GM12878 (cell line): ENCODE data around the gene TRAPPC6A. TPM values are rescaled to one million over a fixed set of nuclear protein-coding genes. Genes with fewer than 3 reads are reported as not detected.
A peak's percentile ranks its signal among the peaks of the same experiment; 100 is the strongest.

Experiments used
- ATAC-seq: fragments of 200-7000 bp; cut with Tn5 transposase; 3 replicates; pipeline ENCODE4 v1.9.1; 2020; ENCODE audit warnings: mild to moderate bottlenecking, moderate library complexity
- BruUV-seq: library from RNA; stranded (reverse); fragments of 400-500 nt; replicated peaks from 2 replicates; lab custom pipeline; 2021; lab: Mats Ljungman, UMichigan
- CTCF ChIA-PET: fragments of 300-600 bp; sonication (Branson Sonifier 250); formaldehyde crosslinking; extraction: SDS; loops from one replicate; lab custom pipeline; 2021; ENCODE audit warnings: inconsistent platforms; lab: Yijun Ruan, JAX
- POLR2A ChIA-PET: fragments of 350-600 bp; formaldehyde crosslinking; extraction: SDS; loops from one replicate; lab custom pipeline; 2021; ENCODE audit warnings: inconsistent platforms; lab: Charles Lee
- RAD21 ChIA-PET: fragments of 300-600 bp; sonication (Branson Sonifier 250); formaldehyde crosslinking; loops from one replicate; lab custom pipeline; 2023; ENCODE audit warnings: antibody characterized with exemption; ENCODE audit not compliant: unreplicated experiment; lab: Charles Lee
- SMC1A ChIA-PET: fragments of 300-600 bp; sonication (Branson Sonifier 250); formaldehyde crosslinking; loops from one replicate; lab custom pipeline; 2023; ENCODE audit not compliant: unreplicated experiment, uncharacterized antibody; lab: Charles Lee
- DNase-seq: peaks from one replicate; pipeline ENCODE4 v3.0.0-alpha.2; 2011; ENCODE audit warnings: low read depth, low spot score
- FAIRE-seq: peaks from 3 replicates; lab custom pipeline; 2011; peaks lifted over from hg19 to GRCh38; lab: Jason Lieb, UNC
- H2AFZ ChIP-seq: 2 replicates; pipeline ENCODE4 v1.6.0; 2011; ENCODE audit warnings: low read depth, low read length, control low read depth; ENCODE audit not compliant: control insufficient read depth
- H3K27ac ChIP-seq: 2 replicates; pipeline ENCODE4 v1.5.1; 2011; ENCODE audit warnings: control low read depth; ENCODE audit not compliant: control insufficient read depth, insufficient read depth
- H3K27me3 ChIP-seq, 2 experiments: replicated peaks in 1 of 2; 2 replicates each; pipeline versions ENCODE4 v1.6.0 to v1.6.1; 2011; ENCODE audit warnings: low read length in 1 of 2; ENCODE audit not compliant: control insufficient read depth in 2 of 2, insufficient read depth in 2 of 2
- H3K36me3 ChIP-seq, 2 experiments: 2 replicates each; pipeline ENCODE4 v1.5.1; 2011; ENCODE audit warnings: low read length in 1 of 2; ENCODE audit not compliant: control insufficient read depth in 2 of 2, insufficient read depth in 2 of 2
- H3K4me1 ChIP-seq: 2 replicates; pipeline ENCODE4 v1.6.1; 2011; ENCODE audit warnings: mild to moderate bottlenecking, low read length, moderate library complexity, mixed read lengths; ENCODE audit not compliant: control insufficient read depth, insufficient read depth
- H3K4me2 ChIP-seq: 2 replicates; pipeline ENCODE4 v1.6.0; 2011; ENCODE audit warnings: control low read depth; ENCODE audit not compliant: control insufficient read depth, insufficient read depth
- H3K4me3 ChIP-seq: fragments of 200-600 bp; sonication (generic); 2 replicates; pipeline ENCODE4 v1.5.1; 2016
- H3K79me2 ChIP-seq: 2 replicates; pipeline ENCODE4 v1.6.0; 2011; ENCODE audit warnings: low read length; ENCODE audit not compliant: control insufficient read depth, insufficient read depth
- H3K9ac ChIP-seq: 2 replicates; pipeline ENCODE4 v1.8.0; 2011; ENCODE audit warnings: low read length, control low read depth, mixed read lengths; ENCODE audit not compliant: control insufficient read depth, insufficient read depth
- H3K9me3 ChIP-seq: replicated peaks from 3 replicates; pipeline ENCODE4 v1.5.1; 2011; ENCODE audit warnings: mild to moderate bottlenecking, low read length; ENCODE audit not compliant: control insufficient read depth, insufficient read depth
- H4K20me1 ChIP-seq: 2 replicates; pipeline ENCODE4 v1.6.0; 2011; ENCODE audit not compliant: control insufficient read depth, insufficient read depth
- ATF3 ChIP-seq: IDR thresholded peaks from 2 replicates; pipeline ENCODE4 v1.6.1; 2011; ENCODE audit warnings: low read depth, mild to moderate bottlenecking, low read length, moderate library complexity, borderline replicate concordance; ENCODE audit errors: extremely low read depth
- ELK1 ChIP-seq: IDR thresholded peaks from 2 replicates; pipeline ENCODE4 v1.6.1; 2012; ENCODE audit warnings: low read depth, low read length, improper control_type of control experiment
- ETV6 ChIP-seq, 2 experiments: fragments of 450-650 bp in 1 of 2; IDR thresholded peaks in 1 of 2; conservative IDR thresholded peaks in 1 of 2; 2 replicates each; pipeline ENCODE4 v1.6.1; 2014; ENCODE audit warnings: antibody characterized with exemption in 1 of 2, borderline replicate concordance in 1 of 2, low read depth in 1 of 2, mild to moderate bottlenecking in 1 of 2, moderate library complexity in 1 of 2
- FOS ChIP-seq: IDR thresholded peaks from 3 replicates; pipeline ENCODE4 v1.6.1; 2011; ENCODE audit warnings: borderline replicate concordance; ENCODE audit not compliant: insufficient read length; ENCODE audit errors: extremely low read depth
- LARP7 ChIP-seq: fragments of 450-650 bp; IDR thresholded peaks from 2 replicates; pipeline ENCODE4 v1.6.1; 2017; ENCODE audit warnings: mild to moderate bottlenecking
- NBN ChIP-seq: fragments of 450-650 bp; IDR thresholded peaks from 2 replicates; pipeline ENCODE4 v1.6.1; 2016
- NR2F1 ChIP-seq: fragments of 450-650 bp; conservative IDR thresholded peaks from 2 replicates; pipeline ENCODE4 v1.6.1; 2017; ENCODE audit warnings: mild to moderate bottlenecking
- SP1 ChIP-seq: IDR thresholded peaks from one replicate; pipeline ENCODE4 v1.6.1; 2011; ENCODE audit warnings: low read depth, low read length
- SREBF2 ChIP-seq: IDR thresholded peaks from 2 replicates; pipeline ENCODE4 v1.6.1; 2012; ENCODE audit warnings: mild to moderate bottlenecking, low read length
- SRF ChIP-seq, 2 experiments: IDR thresholded peaks; 2 replicates each; pipeline ENCODE4 v1.6.1; 2011; ENCODE audit warnings: low read depth in 2 of 2, low read length in 2 of 2, mild to moderate bottlenecking in 1 of 2, moderate library complexity in 1 of 2
- USF2 ChIP-seq: IDR thresholded peaks from 2 replicates; pipeline ENCODE4 v1.6.1; 2011; ENCODE audit warnings: low read depth, low read length, improper control_type of control experiment, borderline replicate concordance
- WGBS: methylation state at CpG from one replicate; pipeline ENCODE4 v1.1.6; 2016; ENCODE audit warnings: low lambda C conversion rate; ENCODE audit not compliant: insufficient replicate concordance, insufficient coverage; ENCODE audit errors: missing lambda C conversion rate; 5-methylcytosine and 5-hydroxymethylcytosine counted together
- in situ Hi-C: fragments of 300-500 bp; cut with MboI; formaldehyde crosslinking; loops from 9 replicates; pipeline ENCODE4 v1.14.3; 2018; ENCODE audit warnings: mixed read lengths
- intact Hi-C: fragments of 100-400 bp; cut with micrococcal nuclease; formaldehyde crosslinking; loops from one replicate; pipeline ENCODE4 v1.14.2; 2022; ENCODE audit not compliant: unreplicated experiment
- polyA plus RNA-seq, 11 experiments: library from polyadenylated mRNA; depleted of rRNA in 4 of 11; unstranded in 6 of 11; stranded (reverse) in 5 of 11; fragments of >200 nt; fragmentation: Nextera tagmentation in 4 of 11; fragmentation: Illumina TruSeq in 1 of 11; extraction: Ambion mirVana in 4 of 11; extraction: Trizol in 1 of 11; gene quantifications; 1 replicate in 1 of 11; 2 replicates in 10 of 11; pipeline versions ENCODE4 v1.2.1 to v1.2.3, GENCODE V29; 2011 to 2016; ENCODE audit warnings: inconsistent platforms in 2 of 11, missing spikeins in 2 of 11, low read depth in 1 of 11
- total RNA-seq, 4 experiments: library from RNA; depleted of rRNA in 3 of 4; stranded (reverse); fragments of >200 nt in 3 of 4; fragmentation: Illumina TruSeq in 1 of 4; extraction: Trizol in 1 of 4; gene quantifications; 2 replicates each; pipeline versions ENCODE4 v1.2.1 to v1.2.3, GENCODE V29; 2013 to 2021

TRAPPC6A gene
- total and polyA plus RNA-seq, 10 of the 15 experiments (the other 5 are each of a cell fraction or from before 2014, with no cell fraction given), result 1.8 to 83.9 (median 35.8) TPM

- ChIA-PET RAD21 (interaction anchor here (1.0 to 2.6 kb wide), 6 partner anchors 19 to 88 kb away, joined by 3 to 15 read pairs (median 4); no protein-coding TSS in a partner anchor), POLR2A (interaction anchor here (0.9 to 4.5 kb wide), 5 partner anchors 9 to 134 kb away, joined by 3 to 33 read pairs (median 4); partner anchors contain the start of genes BLOC1S3, PPP1R37, RELB and TRAPPC6A), SMC1A (interaction anchor here (0.9 to 4.0 kb wide), 7 partner anchors 9 to 93 kb away, joined by 3 to 39 read pairs (median 4); partner anchors contain the start of genes BLOC1S3 and TRAPPC6A), CTCF (interaction anchor here (2.0 to 5.6 kb wide), 5 partner anchors 10 to 60 kb away, joined by 6 to 39 read pairs (median 8); partner anchors contain the start of genes GEMIN7 and PPP1R37)
- no TSS peak for BruUV-seq
- Histone ChIP-seq H3K9me3 (no peaks in the 10 kb centered on the region), H3K9ac (no peak overlapping the region), H3K36me3 (peaks cover 3% of the 10 kb centered on the region in 2 experiments; a peak in 3 of 4 replicates), H4K20me1 (no peaks in the 10 kb centered on the region), H3K4me3 (no peak overlapping the region), H2AFZ (no peak overlapping the region), H3K4me1 (peaks cover 51% of the 10 kb centered on the region), H3K27ac (peak overlapping the region; percentile 97), H3K79me2 (peaks cover 31% of the 10 kb centered on the region), H3K4me2 (peak overlapping the region; percentile 54; the same call in 1 of the 2 replicates), H3K27me3 (no peaks in the 10 kb centered on the region)
- FAIRE-seq (no peak), DNase-seq (no peak), ATAC-seq (no peak)
- intact Hi-C loops (loop anchor here (5.0 kb wide), 2 partner anchors 58 to 202 kb away; partner anchors contain the start of genes GEMIN7 and ZNF296), in situ Hi-C loops (no loop called here)
- WGBS, result 96% methylated on average over 21 of the region's 21 CpGs
- TF ChIP-seq FOS, result no peak
- no peak for TF ChIP-seq LARP7
- no peak for TF ChIP-seq SP1
- no peak for TF ChIP-seq NR2F1
- no peak for TF ChIP-seq SRF (IDR thresholded peaks at IDR 0.05; ENCODE audit: low read depth in 2 of 2, low read length in 2 of 2)
- TF ChIP-seq SREBF2, result no peak
- TF ChIP-seq ETV6 (conservative IDR thresholded peaks at IDR 0.05 in 1 of 2, IDR thresholded peaks at IDR 0.05 in 1 of 2; ENCODE audit: borderline replicate concordance in 1 of 2, low read depth in 1 of 2), result no peak
- no peak for TF ChIP-seq ELK1
- no peak for TF ChIP-seq USF2
- TF ChIP-seq NBN, result no peak
- TF ChIP-seq ATF3, result no peak
Measured at GRCh38 chr19:45135176-45135885, 42.7 kb downstream of the TRAPPC6A start.
